Transverse colon (tissue), 4 donors: ENCODE measurements around the gene BPHL. TPM values are rescaled to one million over a fixed set of nuclear protein-coding genes. Genes with fewer than 3 reads are reported as not detected.
"Not testable (repeated sequence)": the region's sequence is repeated elsewhere in the genome, so short reads cannot be mapped to it uniquely, and the experiment has no call there.

Experiments used
- DNase-seq: peaks from one replicate; pipeline ENCODE4 v3.0.0-alpha.2; 2019
- H3K27ac ChIP-seq, 4 donors: fragments of 200-600 bp; sonication (generic); 2 replicates each; pipeline ENCODE4 v1.5.1; 2016 to 2018; ENCODE audit warnings: inconsistent platforms in 4 of 4
- H3K27me3 ChIP-seq: fragments of 200-600 bp; sonication (generic); 2 replicates; pipeline ENCODE4 v1.5.1; 2017; ENCODE audit warnings: inconsistent platforms
- H3K36me3 ChIP-seq, 4 donors: fragments of 200-600 bp; sonication (generic); 2 replicates each; pipeline ENCODE4 v1.5.1; 2017 to 2019; ENCODE audit warnings: inconsistent platforms in 4 of 4
- H3K4me1 ChIP-seq, 4 donors: fragments of 200-600 bp; sonication (generic); 2 replicates each; pipeline ENCODE4 v1.5.1; 2017 to 2020; ENCODE audit warnings: inconsistent platforms in 4 of 4
- H3K4me3 ChIP-seq, 4 donors: fragments of 200-600 bp; sonication (generic); 1 replicate in 1 of 4; 2 replicates in 3 of 4; pipeline versions ENCODE4 v1.5.1 to v1.6.1; 2017 to 2019; ENCODE audit warnings: inconsistent platforms in 4 of 4
- H3K9me3 ChIP-seq, 2 donors: fragments of 200-600 bp; sonication (generic); 2 replicates each; pipeline ENCODE4 v1.5.1; 2017 to 2019; ENCODE audit warnings: inconsistent platforms in 2 of 2
- EP300 ChIP-seq: sonication (generic); formaldehyde crosslinking; IDR thresholded peaks from one replicate; pipeline ENCODE4 v1.6.1; 2017; ENCODE audit warnings: antibody characterized with exemption, low read depth
- POLR2A ChIP-seq: fragments of 450-650 bp; IDR thresholded peaks from one replicate; pipeline ENCODE4 v1.6.1; 2016; ENCODE audit warnings: antibody characterized with exemption, mild to moderate bottlenecking, moderate library complexity
- POLR2AphosphoS5 ChIP-seq, 3 donors: sonication (generic); formaldehyde crosslinking; IDR thresholded peaks; one replicate each; pipeline ENCODE4 v1.6.1; 2016; ENCODE audit warnings: antibody characterized with exemption in 3 of 3
- WGBS, 2 donors: methylation state at CpG; one replicate each; pipeline ENCODE4 v1.1.5; 2018; ENCODE audit warnings: low coverage in 1 of 2; 5-methylcytosine and 5-hydroxymethylcytosine counted together
- in situ Hi-C, 4 donors: fragments of 200-750 bp; cut with MboI; loops; one replicate each; pipeline versions ENCODE4 v1.15.0 to v1.15.1; 2017; ENCODE audit warnings: low sequenced_read_pairs in 3 of 4, low pct_ligation_motif_present in 1 of 4, low pct_unique_long_range_greater_than_20kb in 1 of 4
- intact Hi-C: fragments of 100-400 bp; cut with DNase I; formaldehyde crosslinking; loops from one replicate; pipeline ENCODE4 v1.15.1; 2023; ENCODE audit warnings: low total_unique reads
- total RNA-seq, 4 donors: library from RNA; depleted of rRNA; stranded (reverse); fragments of >200 nt; gene quantifications; one replicate each; pipeline ENCODE4 v1.1.0, GENCODE V29; 2016
- TF ChIP-seq, protein P1 (sequence below), 5 experiments: fragments of 200-600 bp in 3 of 5; fragments of 450-650 bp in 2 of 5; sonication (generic) in 3 of 5; IDR thresholded peaks; 1 replicate in 2 of 5; 2 replicates in 3 of 5; pipeline ENCODE4 v1.5.1; 2016 to 2017; ENCODE audit warnings: antibody characterized with exemption in 5 of 5, inconsistent platforms in 3 of 5, mild to moderate bottlenecking in 2 of 5, moderate library complexity in 1 of 5

The BPHL gene
- total RNA-seq, 4 donors from 2014 or later = 16.1 to 32.5 (median 21.2) TPM

DNA sequence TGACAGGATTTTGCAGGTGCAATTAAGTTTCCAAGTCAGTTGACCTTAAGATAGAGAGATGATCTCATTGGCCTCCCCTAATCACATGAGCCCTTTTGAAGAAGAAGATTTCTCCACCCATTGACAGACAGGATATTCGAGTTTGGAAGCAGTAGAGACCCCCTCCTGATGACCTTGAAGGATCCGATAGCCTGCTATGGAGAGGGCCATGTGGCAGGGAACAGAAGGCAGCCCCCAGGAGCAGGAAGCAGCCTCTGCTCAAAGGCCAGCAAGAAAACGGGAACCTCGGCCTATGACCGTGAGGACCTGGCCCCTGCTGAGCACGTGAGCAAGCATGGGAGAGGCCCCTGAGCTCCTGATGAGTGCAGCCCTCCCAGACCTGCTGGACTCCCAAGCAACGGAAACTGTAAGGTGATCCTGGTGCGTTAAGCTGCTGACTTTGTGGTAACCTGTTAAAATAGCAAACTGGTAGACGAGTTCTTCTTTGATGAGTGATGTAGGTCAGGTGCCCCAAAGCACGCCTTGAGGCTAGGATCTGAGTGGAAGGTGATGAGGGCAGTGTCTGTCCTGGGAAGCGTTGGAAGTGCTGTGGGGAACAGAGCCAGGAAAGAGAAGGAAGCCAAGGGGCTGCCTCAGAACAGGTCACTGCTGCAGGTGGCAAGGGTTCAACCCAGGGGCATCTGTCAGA lies 57.3 kb downstream of the BPHL start:
- Histone ChIP-seq H3K4me1 (no peaks in the 10 kb centered on the region), H3K4me3 (no peak overlapping the region), H3K27me3 (no peaks in the 10 kb centered on the region), H3K36me3 (no peaks in the 10 kb centered on the region), H3K27ac (no peak overlapping the region), H3K9me3 (no peaks in the 10 kb centered on the region)
- in situ Hi-C loops = no loop called here
- intact Hi-C loops = no loop called here
- DNase-seq = no peak
- WGBS, 2 donors = 69 to 83% methylated on average over 3 to 11 of the region's 11 CpGs
- no peak for TF ChIP-seq POLR2AphosphoS5 (IDR thresholded peaks at IDR 0.05)
- TF ChIP-seq POLR2A = no peak
- TF ChIP-seq, protein P1, sequence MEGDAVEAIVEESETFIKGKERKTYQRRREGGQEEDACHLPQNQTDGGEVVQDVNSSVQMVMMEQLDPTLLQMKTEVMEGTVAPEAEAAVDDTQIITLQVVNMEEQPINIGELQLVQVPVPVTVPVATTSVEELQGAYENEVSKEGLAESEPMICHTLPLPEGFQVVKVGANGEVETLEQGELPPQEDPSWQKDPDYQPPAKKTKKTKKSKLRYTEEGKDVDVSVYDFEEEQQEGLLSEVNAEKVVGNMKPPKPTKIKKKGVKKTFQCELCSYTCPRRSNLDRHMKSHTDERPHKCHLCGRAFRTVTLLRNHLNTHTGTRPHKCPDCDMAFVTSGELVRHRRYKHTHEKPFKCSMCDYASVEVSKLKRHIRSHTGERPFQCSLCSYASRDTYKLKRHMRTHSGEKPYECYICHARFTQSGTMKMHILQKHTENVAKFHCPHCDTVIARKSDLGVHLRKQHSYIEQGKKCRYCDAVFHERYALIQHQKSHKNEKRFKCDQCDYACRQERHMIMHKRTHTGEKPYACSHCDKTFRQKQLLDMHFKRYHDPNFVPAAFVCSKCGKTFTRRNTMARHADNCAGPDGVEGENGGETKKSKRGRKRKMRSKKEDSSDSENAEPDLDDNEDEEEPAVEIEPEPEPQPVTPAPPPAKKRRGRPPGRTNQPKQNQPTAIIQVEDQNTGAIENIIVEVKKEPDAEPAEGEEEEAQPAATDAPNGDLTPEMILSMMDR (IDR thresholded peaks at IDR 0.05) = no peak
- no peak for TF ChIP-seq EP300

DNA sequence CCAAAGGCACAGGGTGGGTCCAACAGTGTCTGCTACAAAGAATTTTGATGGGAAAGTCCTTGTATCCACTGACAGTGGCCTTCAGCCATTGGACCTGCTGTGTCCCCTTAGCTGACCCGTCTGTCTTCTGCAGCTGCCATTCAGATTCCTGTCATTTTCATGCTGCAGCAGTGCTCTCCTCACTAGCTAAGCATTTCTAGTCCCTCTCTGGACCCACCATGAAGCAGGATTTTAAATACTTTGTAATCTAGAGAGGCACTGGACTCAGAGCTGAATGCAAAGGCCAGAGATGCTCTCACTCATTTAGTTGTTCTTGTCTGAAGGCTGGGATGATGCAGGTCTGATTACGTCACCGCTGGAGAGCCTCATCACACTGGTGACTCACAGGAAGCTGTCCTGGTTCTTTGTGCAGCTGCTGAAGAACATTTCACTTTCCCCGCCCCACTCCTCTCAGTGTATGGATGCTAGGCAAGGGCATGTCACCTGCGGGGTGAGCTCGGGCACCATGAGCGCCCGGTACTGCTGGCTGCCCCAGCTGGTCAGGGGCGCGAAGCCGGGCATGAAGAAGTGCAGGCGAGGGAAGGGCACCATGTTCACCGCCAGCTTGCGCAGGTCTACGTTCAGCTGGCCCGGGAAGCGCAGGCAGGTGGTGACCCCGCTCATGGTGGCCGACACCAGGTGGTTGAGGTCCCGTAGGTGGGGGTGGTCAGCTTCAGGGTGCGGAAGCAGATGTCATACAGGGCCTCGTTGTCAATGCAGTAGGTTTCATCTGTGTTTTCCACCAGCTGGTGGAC lies 58.2 kb downstream of the BPHL start:
- TF ChIP-seq EP300 = no peak
- TF ChIP-seq POLR2A = no peak
- no peak for TF ChIP-seq POLR2AphosphoS5 (IDR thresholded peaks at IDR 0.05)
- TF ChIP-seq, protein P1 (IDR thresholded peaks at IDR 0.05) = no peak
- no peak for DNase-seq
- intact Hi-C loops (no loop called here), in situ Hi-C loops (no loop called here)
- Histone ChIP-seq H3K27me3 (no peaks in the 10 kb centered on the region), H3K4me1 (no peaks in the 10 kb centered on the region), H3K27ac (no peak overlapping the region), H3K36me3 (no peaks in the 10 kb centered on the region), H3K9me3 (no peaks in the 10 kb centered on the region), H3K4me3 (no peak overlapping the region)
- WGBS, 2 donors = 30 to 90% methylated on average over 2 to 21 of the region's 22 CpGs

DNA sequence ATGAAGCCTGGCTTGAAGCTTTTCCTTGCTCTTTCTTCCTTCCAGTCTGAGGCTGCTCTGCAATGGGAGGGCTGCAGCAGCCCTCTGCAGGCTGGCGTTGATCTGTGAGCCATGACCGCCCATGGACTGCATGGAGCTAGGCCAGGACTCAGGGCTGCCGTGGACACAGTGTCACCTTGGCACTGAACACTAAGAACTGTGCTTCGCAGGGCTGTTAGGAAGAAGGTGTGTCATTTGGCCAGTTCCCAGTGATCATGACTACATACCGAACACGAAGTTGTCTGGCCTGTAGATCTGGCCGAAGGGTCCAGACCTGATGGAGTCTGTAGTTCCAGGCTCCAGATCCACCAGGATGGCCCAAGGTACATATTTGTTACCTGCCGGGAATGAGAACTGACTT lies 60.2 kb downstream of the BPHL start:
- H3K36me3 ChIP-seq, H3K27me3 ChIP-seq, H3K9me3 ChIP-seq, in situ Hi-C loops, intact Hi-C loops, H3K4me1 ChIP-seq, H3K27ac ChIP-seq, DNase-seq, H3K4me3 ChIP-seq: not testable (repeated sequence)
- 69 to 74% methylated on average over 4 to 5 of the region's 8 CpGs for WGBS, 2 donors

DNA sequence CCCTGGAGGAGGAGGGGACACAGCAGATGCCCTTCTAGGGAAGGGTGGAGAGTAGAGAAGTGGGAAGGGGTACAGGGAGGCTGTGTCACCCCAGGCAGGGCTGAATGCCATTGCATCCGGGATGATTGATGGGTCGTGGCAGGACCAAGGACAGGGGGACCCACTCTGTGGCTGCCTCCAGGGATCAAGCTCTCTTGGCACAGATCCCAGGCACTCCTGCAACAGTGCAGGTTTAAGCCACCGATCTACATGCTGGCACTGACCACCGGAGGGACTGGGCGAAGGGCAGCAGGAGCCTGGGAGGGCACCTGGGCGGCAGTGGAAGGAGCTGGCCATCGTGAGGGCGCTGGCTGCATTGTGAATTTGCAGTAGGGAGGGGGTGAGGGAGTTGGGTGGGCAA lies 61.4 kb downstream of the BPHL start:
- H3K27me3 ChIP-seq, DNase-seq, in situ Hi-C loops, H3K9me3 ChIP-seq, intact Hi-C loops, H3K36me3 ChIP-seq, H3K4me1 ChIP-seq, H3K27ac ChIP-seq, H3K4me3 ChIP-seq: not testable (repeated sequence)
- WGBS, 2 donors = 46% methylated on average over 4 of the region's 8 CpGs; no CpG with 5 or more reads in 1 of the 2 donors

DNA sequence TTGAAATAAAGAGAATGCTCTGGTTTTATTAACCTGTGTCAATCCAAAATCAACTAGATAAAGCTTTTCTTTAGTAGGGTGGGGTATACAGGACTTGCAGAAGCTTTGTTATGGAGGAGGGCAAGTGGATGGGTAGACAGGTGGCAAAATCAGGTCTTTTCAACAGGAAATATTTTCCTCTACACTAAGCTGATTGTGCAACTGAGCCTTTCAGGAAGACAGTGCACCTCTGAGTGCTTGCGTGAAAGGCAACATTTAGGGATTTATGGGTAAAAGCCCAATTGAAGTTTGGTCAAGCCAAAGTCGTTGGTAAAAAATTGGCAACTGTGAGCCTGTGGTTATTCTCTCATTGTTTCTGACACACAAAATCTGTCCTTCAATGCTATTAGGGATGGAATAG lies 62.6 kb downstream of the BPHL start:
- H3K4me3 ChIP-seq = no peak overlapping the region
- no peaks in the 10 kb centered on the region for H3K27me3 ChIP-seq
- intact Hi-C loops = no loop called here
- H3K36me3 ChIP-seq = no peaks in the 10 kb centered on the region
- no peaks in the 10 kb centered on the region for H3K4me1 ChIP-seq
- WGBS, 2 donors = 83 to 100% methylated on average over 1 to 2 of the region's 2 CpGs
- DNase-seq = no peak
- in situ Hi-C loops = no loop called here
- no peak overlapping the region for H3K27ac ChIP-seq
- TF ChIP-seq POLR2AphosphoS5 (IDR thresholded peaks at IDR 0.05) (no peak), EP300 (no peak), POLR2A (no peak)
- TF ChIP-seq, protein P1 (IDR thresholded peaks at IDR 0.05) = no peak
- H3K9me3 ChIP-seq = no peaks in the 10 kb centered on the region
